ENCODE results near the gene CENPE. TPM values are rescaled to one million over a fixed set of nuclear protein-coding genes. Genes with fewer than 3 reads are reported as not detected.
A peak's percentile ranks its signal among the peaks of the same experiment; 100 is the strongest.

CENPE gene
- total RNA-seq, 1 experiment from 2014 or later: 30.7 TPM

DNA sequence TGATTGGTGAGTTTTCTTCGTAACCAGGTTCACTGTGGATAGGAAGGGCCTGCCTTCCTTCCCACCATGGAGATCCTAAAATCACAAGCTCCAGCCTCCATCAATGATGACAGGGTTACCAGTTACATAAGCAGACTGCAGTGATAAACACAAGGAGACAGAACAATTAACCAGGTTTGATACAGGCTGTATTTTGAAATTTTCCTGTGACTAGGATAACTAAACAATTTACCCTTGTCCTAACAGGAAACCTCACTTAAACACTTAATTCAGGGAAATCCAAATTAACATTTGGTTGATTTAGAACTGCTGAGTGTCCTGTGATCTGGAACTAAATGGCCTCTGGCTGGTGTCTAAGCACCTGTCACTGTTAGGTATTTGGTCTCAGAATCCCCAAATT, 118.5 kb downstream of the CENPE start:
- DNase-seq: no peak
- no peaks in the 10 kb centered on the region for H3K36me3 ChIP-seq (ENCODE audit: insufficient read depth, low read length)
- no peak overlapping the region for H3K4me2 ChIP-seq (ENCODE audit: low read depth, low read length, poor library complexity, severe bottlenecking)
- H3K27me3 ChIP-seq (ENCODE audit: low read length): no peaks in the 10 kb centered on the region
- peaks cover 34% of the 10 kb centered on the region for H3K4me1 ChIP-seq (ENCODE audit: low read length)
- peaks cover 25% of the 10 kb centered on the region for H3K79me2 ChIP-seq (ENCODE audit: low read length)
- H2AFZ ChIP-seq (ENCODE audit: low read length): no peak overlapping the region
- H3K27ac ChIP-seq (ENCODE audit: low read length): 0 out of 2 replicates have a peak overlapping the region, but pooled peaks have one; percentile 8
- H3K9me2 ChIP-seq (replicated peaks; ENCODE audit: insufficient read depth, low read length): no peaks in the 10 kb centered on the region
- no peaks in the 10 kb centered on the region for H4K20me1 ChIP-seq (ENCODE audit: insufficient read depth, low read depth, low read length)
- no peak overlapping the region for H3K9ac ChIP-seq (ENCODE audit: low read length)
- H3K9me3 ChIP-seq (ENCODE audit: low read length): no peaks in the 10 kb centered on the region
- H3K4me3 ChIP-seq (ENCODE audit: low read length): no peak overlapping the region

DNA sequence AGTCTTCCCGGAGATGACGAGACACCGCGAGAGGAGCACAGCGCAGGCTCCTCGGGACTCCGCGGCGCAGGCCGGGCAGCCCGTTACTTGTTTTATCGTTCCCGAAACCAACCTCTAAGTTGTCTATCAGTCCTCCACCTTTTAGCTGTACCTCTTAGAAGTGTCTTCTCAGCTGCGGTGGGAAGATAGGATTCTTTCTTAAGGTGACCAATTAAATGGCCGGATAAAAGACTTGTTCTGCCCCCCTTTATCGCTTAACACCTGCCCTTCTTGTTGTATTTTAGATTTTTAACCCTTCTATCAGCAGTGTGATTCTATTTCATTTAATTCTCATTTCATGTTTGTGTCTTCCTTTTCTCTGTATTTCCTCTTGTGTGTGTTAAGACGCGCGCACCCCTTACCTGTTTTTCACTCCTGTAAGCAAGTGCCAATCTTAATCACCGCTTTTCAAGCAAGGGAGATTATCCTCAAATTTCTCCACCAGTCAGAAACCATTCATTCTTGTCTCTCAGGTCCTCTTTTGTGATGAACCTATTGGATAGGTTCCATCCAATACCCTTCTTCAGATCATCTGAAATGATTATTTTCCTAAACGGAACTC, 121.3 kb downstream of the CENPE start, which contains the start of gene SLC9B2:
Gene SLC9B2, minus strand, starts transcription at position 15 of the 601 bp plus-strand sequence. CDS start 9,211 bp downstream, outside the sequence.
- Histone ChIP-seq H2AFZ (ENCODE audit: low read length) (peak within 1 kb of the TSS; percentile 77), H3K4me1 (ENCODE audit: low read length) (peaks cover 56% of the 10 kb centered on the region), H3K4me3 (ENCODE audit: low read length) (peak within 1 kb of the TSS; percentile 95)

DNA sequence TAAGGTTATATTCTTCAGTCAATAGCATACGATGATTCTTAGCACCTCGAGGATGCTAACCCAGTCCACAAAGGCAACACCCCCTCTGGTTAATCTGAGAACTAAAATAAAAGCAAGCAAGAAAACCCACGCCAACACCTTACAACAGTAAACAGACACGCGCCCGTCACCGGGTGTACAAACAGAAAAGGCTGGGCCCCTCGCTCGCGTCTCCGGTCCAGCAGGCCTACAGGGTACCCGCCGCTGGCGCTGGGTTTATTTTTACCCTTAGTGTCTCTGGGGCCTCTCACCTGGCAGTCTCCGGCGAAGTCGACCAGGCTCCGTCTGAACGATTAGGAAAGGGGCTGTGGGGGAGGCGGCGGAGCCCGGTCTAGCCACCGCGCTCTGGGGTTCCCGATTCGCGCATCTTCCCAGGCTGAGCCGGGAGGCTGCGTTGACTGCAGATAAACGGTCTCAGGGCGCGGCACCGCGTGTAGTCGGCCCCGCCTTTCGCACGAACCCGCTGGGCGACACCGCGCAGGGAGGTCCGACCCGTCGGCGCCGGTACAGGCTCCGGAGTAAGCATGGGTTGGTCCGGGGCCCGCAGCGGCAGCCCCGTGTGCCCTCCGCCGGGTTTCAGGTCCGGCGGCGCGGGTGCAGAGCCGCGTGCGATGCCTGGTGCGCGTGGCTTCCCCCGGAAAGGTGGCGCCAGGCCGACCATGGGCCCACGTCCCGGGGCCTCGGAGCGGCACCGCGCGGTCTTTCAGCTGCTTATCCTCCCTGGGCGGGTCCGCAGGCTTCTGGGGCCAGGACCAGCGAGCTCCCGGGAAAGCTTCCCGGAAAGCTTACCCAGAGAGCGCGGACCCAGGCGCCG, 122.0 kb downstream of the CENPE start:
- Histone ChIP-seq H3K4me2 (ENCODE audit: low read depth, low read length, poor library complexity, severe bottlenecking) (peak overlapping the region; percentile 93), H3K9ac (ENCODE audit: low read length) (peak overlapping the region; percentile 98), H4K20me1 (ENCODE audit: insufficient read depth, low read depth, low read length) (no peaks in the 10 kb centered on the region), H3K9me2 (replicated peaks; ENCODE audit: insufficient read depth, low read length) (no peaks in the 10 kb centered on the region), H3K79me2 (ENCODE audit: low read length) (peaks cover 60% of the 10 kb centered on the region), H3K27me3 (ENCODE audit: low read length) (no peaks in the 10 kb centered on the region), H3K4me1 (ENCODE audit: low read length) (peaks cover 56% of the 10 kb centered on the region), H3K36me3 (ENCODE audit: insufficient read depth, low read length) (peaks cover 17% of the 10 kb centered on the region), H2AFZ (ENCODE audit: low read length) (peak overlapping the region; percentile 77), H3K9me3 (ENCODE audit: low read length) (no peaks in the 10 kb centered on the region), H3K4me3 (ENCODE audit: low read length) (peak overlapping the region; percentile 95), H3K27ac (ENCODE audit: low read length) (peak overlapping the region; percentile 88)
- peak; percentile 85 for DNase-seq

More for the DNA sequence above, 121.3 kb downstream of the CENPE start, which contains the start of gene SLC9B2:
- H3K9me3 ChIP-seq (ENCODE audit: low read length): no peaks in the 10 kb centered on the region
- H3K79me2 ChIP-seq (ENCODE audit: low read length): peaks cover 53% of the 10 kb centered on the region
- H4K20me1 ChIP-seq (ENCODE audit: insufficient read depth, low read depth, low read length): no peaks in the 10 kb centered on the region
- peak; percentile 82 for DNase-seq
- H3K27ac ChIP-seq (ENCODE audit: low read length): peak within 1 kb of the TSS; percentile 88
- H3K9ac ChIP-seq (ENCODE audit: low read length): peak within 1 kb of the TSS; percentile 98
- peak within 1 kb of the TSS; percentile 93 for H3K4me2 ChIP-seq (ENCODE audit: low read depth, low read length, poor library complexity, severe bottlenecking)
- H3K9me2 ChIP-seq (replicated peaks; ENCODE audit: insufficient read depth, low read length): no peaks in the 10 kb centered on the region
- peaks cover 17% of the 10 kb centered on the region for H3K36me3 ChIP-seq (ENCODE audit: insufficient read depth, low read length)
- H3K27me3 ChIP-seq (ENCODE audit: low read length): no peaks in the 10 kb centered on the region

DNA sequence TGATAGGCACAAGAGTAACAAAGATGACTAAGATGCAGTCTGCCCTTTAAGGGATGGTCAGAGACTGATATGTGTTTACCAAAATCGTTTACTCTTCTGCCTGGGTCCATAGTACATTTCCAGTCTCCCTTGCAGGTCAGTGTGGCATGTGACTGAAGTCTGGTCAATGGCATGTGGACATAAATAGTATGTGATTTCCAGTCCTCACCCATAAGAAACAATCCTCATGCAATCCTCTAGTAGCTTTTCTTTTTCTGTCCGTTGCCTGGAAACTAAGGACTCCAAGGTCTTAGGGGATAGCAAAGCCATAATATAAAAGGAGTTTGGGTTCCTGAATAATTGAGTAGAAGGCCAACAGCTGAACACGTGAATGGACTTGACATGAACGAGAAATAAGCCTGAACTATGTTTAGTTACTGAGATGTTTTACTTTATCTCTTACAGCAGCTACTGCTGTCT, 122.7 kb downstream of the CENPE start:
- Histone ChIP-seq H3K27ac (ENCODE audit: low read length) (peak overlapping the region; percentile 88), H3K4me3 (ENCODE audit: low read length) (peak overlapping the region; percentile 95), H3K9ac (ENCODE audit: low read length) (peak overlapping the region; percentile 98), H3K9me2 (replicated peaks; ENCODE audit: insufficient read depth, low read length) (no peaks in the 10 kb centered on the region), H3K9me3 (ENCODE audit: low read length) (no peaks in the 10 kb centered on the region), H3K4me1 (ENCODE audit: low read length) (peaks cover 56% of the 10 kb centered on the region), H2AFZ (ENCODE audit: low read length) (peak overlapping the region; percentile 77; the same call in 1 of the 2 replicates), H3K4me2 (ENCODE audit: low read depth, low read length, poor library complexity, severe bottlenecking) (peak overlapping the region; percentile 93), H3K36me3 (ENCODE audit: insufficient read depth, low read length) (peaks cover 17% of the 10 kb centered on the region), H3K27me3 (ENCODE audit: low read length) (no peaks in the 10 kb centered on the region), H4K20me1 (ENCODE audit: insufficient read depth, low read depth, low read length) (no peaks in the 10 kb centered on the region), H3K79me2 (ENCODE audit: low read length) (peaks cover 66% of the 10 kb centered on the region)
- DNase-seq: peak; percentile 68

DNA sequence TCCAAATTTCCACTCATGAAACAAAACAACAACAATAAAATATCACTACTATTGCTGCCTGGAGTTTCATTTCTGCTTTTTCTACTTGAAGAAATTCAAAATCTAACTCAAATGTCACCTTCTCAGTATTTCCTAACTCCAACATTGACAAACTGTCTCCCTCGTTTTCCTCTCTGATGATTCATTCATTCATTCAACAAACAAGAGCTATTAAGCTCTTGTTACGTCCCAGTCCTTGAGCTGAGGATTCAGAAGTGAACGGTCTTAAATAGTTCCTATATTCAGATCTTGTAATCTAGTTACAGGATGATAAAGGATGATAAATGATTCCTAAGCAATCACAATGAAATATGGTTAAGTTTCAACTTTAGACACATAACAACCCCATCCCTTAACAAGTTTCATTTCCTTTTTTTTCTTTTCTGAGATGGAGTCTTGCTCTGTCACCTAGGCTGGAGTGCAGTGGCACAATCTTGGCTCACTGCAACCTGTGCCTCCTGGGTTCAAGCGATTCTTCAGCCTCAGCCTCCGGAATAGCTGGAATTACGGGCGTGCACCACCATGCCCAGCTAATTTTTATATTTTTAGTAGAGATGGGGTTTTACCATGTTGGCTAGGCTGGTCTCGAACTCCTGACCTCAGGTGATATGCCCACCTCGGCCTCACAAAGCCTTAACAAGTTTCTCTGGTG, 123.3 kb downstream of the CENPE start:
- H3K27me3 ChIP-seq (ENCODE audit: low read length): no peaks in the 10 kb centered on the region
- peaks cover 72% of the 10 kb centered on the region for H3K79me2 ChIP-seq (ENCODE audit: low read length)
- no peaks in the 10 kb centered on the region for H3K9me2 ChIP-seq (replicated peaks; ENCODE audit: insufficient read depth, low read length)
- H2AFZ ChIP-seq (ENCODE audit: low read length): no peak overlapping the region
- H4K20me1 ChIP-seq (ENCODE audit: insufficient read depth, low read depth, low read length): no peaks in the 10 kb centered on the region
- DNase-seq: peak; percentile 80
- H3K4me2 ChIP-seq (ENCODE audit: low read depth, low read length, poor library complexity, severe bottlenecking): peak overlapping the region; percentile 93
- H3K9me3 ChIP-seq (ENCODE audit: low read length): no peaks in the 10 kb centered on the region
- H3K36me3 ChIP-seq (ENCODE audit: insufficient read depth, low read length): peaks cover 22% of the 10 kb centered on the region
- H3K4me1 ChIP-seq (ENCODE audit: low read length): peaks cover 55% of the 10 kb centered on the region
- H3K9ac ChIP-seq (ENCODE audit: low read length): peak overlapping the region; percentile 98
- H3K4me3 ChIP-seq (ENCODE audit: low read length): peak overlapping the region; percentile 95
- H3K27ac ChIP-seq (ENCODE audit: low read length): peak overlapping the region; percentile 88

DNA sequence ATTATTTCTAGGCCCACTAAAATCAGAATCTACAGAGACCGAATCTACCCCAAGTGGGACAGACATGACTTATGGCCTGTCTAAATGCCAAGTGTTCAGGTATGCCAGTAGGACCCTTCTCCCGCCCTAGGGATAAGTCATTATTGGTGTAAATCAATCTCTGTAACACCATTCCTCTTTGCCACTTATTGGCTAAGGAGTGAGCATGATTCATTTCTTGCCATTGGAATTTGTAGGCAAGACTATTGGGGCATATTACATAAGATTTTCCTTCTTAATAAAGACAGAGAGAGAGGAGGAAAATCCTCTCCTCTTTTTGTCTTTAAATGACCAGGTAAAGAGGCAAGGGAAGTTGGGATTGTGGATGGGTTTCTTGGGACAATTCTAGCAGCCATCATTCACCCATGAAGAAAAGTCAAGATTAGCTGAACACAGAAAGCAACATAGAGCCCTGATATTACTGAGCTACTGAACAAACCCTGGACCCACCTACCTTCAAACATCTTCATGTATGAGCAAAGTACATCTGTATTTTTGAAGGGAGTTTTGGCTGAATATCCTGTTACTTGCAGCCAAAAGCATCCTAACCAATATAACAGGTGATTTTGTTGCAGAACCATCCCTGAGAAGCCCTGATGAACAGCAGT, 124.2 kb downstream of the CENPE start:
- Histone ChIP-seq H3K36me3 (ENCODE audit: insufficient read depth, low read length) (peaks cover 28% of the 10 kb centered on the region), H3K9ac (ENCODE audit: low read length) (peak overlapping the region; percentile 98), H3K4me1 (ENCODE audit: low read length) (peaks cover 46% of the 10 kb centered on the region), H2AFZ (ENCODE audit: low read length) (no peak overlapping the region), H3K9me2 (replicated peaks; ENCODE audit: insufficient read depth, low read length) (no peaks in the 10 kb centered on the region), H3K4me2 (ENCODE audit: low read depth, low read length, poor library complexity, severe bottlenecking) (peak overlapping the region; percentile 93), H4K20me1 (ENCODE audit: insufficient read depth, low read depth, low read length) (no peaks in the 10 kb centered on the region), H3K79me2 (ENCODE audit: low read length) (peaks cover 81% of the 10 kb centered on the region), H3K4me3 (ENCODE audit: low read length) (peak overlapping the region; percentile 95), H3K9me3 (ENCODE audit: low read length) (no peaks in the 10 kb centered on the region), H3K27me3 (ENCODE audit: low read length) (no peaks in the 10 kb centered on the region), H3K27ac (ENCODE audit: low read length) (peak overlapping the region; percentile 88)
- no peak for DNase-seq

DNA sequence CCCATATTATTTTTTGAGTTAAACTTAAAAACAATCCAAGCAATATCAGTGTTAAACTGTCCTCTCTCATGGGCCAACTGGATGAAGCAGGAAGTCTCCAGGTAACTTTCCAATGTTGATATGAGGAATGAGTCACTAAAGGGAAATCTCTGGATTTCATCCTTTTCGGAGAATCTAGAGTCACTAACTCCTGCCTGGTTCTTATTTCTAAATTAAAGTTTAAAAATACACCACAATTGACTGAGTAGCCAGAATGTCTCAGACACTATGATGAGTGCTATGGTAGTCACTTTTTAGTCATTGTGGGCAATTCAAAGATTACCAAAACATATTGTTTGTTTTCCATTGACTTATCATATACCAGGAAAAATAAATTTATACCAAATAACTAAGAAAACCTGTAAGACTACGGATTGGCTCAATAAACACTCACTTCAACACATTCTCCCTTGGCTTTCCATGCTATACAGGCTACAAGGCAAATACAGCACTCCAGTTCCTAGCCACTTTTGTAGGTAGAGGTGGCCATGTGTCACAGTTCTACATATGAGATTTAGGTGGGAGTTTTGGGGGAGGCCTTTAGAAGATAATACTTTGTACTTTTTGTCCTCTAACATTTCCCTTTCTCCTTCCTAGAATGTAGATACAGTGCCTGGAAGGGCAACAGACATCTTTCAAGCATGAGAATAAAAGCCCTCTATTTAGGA, 130.1 kb downstream of the CENPE start:
- no peaks in the 10 kb centered on the region for H3K27me3 ChIP-seq (ENCODE audit: low read length)
- no peak overlapping the region for H2AFZ ChIP-seq (ENCODE audit: low read length)
- no peaks in the 10 kb centered on the region for H4K20me1 ChIP-seq (ENCODE audit: insufficient read depth, low read depth, low read length)
- H3K4me2 ChIP-seq (ENCODE audit: low read depth, low read length, poor library complexity, severe bottlenecking): no peak overlapping the region
- no peak overlapping the region for H3K9ac ChIP-seq (ENCODE audit: low read length)
- H3K27ac ChIP-seq (ENCODE audit: low read length): no peak overlapping the region
- H3K9me3 ChIP-seq (ENCODE audit: low read length): no peaks in the 10 kb centered on the region
- H3K4me1 ChIP-seq (ENCODE audit: low read length): peaks cover 32% of the 10 kb centered on the region
- H3K9me2 ChIP-seq (replicated peaks; ENCODE audit: insufficient read depth, low read length): no peaks in the 10 kb centered on the region
- H3K4me3 ChIP-seq (ENCODE audit: low read length): no peak overlapping the region
- peaks cover 71% of the 10 kb centered on the region for H3K36me3 ChIP-seq (ENCODE audit: insufficient read depth, low read length)
- DNase-seq: no peak
- H3K79me2 ChIP-seq (ENCODE audit: low read length): peaks cover 96% of the 10 kb centered on the region
